ENCODE results near the gene CCDC170. TPM values are rescaled to one million over a fixed set of nuclear protein-coding genes. Genes with fewer than 3 reads are reported as not detected.

The CCDC170 gene
- total RNA-seq, 2 experiments from 2014 or later, result not detected

DNA sequence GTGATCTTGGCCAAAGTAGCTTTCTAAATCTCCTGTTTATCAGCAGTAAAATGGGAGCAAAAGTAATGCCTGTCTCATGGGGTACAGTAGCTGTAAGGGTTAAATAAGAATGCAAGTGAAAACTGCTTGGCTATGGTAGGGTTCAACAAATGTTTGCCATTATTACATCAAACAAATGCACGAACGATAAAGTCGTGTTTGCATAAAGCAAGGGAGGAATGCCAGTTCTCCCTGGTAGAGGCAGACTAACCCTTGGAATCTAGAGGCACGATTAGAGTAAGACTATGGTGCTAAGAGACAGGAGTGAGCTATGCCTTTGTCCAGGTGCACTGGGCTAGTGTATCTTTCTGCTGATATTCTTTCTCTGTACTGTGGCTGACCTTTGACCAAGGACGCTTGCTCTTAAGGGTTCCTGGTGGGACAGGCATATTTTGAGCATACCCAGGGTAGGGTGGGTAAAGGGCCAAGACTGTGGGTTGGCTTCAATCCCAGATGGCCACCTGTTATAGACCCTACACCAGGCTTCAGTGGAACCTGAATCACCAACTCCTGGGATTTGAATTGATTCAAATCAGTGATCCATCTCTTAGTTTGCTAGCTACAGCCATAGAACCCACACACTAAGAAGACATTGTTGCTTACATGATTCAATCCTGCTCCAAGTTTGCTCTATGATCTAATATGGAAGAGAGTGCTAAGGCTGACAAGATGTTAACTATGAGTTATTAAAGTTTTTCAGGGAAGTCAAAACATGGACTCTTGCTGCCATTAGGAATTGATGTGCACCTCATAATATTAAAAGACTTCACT is 139.9 kb downstream of the CCDC170 start:
- Mint-ChIP-seq H3K27me3 (peaks cover 20% of the 10 kb centered on the region), H3K27ac (no peak overlapping the region), H3K36me3 (ENCODE audit: low read depth) (no peaks in the 10 kb centered on the region), H3K4me3 (no peak overlapping the region), H3K9me3 (peaks cover 3% of the 10 kb centered on the region), H3K4me1 (ENCODE audit: low read depth) (no peaks in the 10 kb centered on the region)
- CTCF ChIA-PET, result no interaction called here
- TF ChIP-seq, protein P1, sequence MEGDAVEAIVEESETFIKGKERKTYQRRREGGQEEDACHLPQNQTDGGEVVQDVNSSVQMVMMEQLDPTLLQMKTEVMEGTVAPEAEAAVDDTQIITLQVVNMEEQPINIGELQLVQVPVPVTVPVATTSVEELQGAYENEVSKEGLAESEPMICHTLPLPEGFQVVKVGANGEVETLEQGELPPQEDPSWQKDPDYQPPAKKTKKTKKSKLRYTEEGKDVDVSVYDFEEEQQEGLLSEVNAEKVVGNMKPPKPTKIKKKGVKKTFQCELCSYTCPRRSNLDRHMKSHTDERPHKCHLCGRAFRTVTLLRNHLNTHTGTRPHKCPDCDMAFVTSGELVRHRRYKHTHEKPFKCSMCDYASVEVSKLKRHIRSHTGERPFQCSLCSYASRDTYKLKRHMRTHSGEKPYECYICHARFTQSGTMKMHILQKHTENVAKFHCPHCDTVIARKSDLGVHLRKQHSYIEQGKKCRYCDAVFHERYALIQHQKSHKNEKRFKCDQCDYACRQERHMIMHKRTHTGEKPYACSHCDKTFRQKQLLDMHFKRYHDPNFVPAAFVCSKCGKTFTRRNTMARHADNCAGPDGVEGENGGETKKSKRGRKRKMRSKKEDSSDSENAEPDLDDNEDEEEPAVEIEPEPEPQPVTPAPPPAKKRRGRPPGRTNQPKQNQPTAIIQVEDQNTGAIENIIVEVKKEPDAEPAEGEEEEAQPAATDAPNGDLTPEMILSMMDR (IDR thresholded peaks at IDR 0.05), result no peak
- POLR2A ChIA-PET, result no interaction called here
- H3K27ac ChIP-seq (ENCODE audit: low read depth in 1 of 2, low read length in 2 of 2), result no peak overlapping the region
- DNase-seq, result no peak
- H3K27me3 ChIP-seq (ENCODE audit: control insufficient read depth in 1 of 2, insufficient read depth in 2 of 2, low read length in 2 of 2), result no peaks in the 10 kb centered on the region
- no peak overlapping the region for H3K4me3 ChIP-seq (ENCODE audit: low read length)
- H3K36me3 ChIP-seq (ENCODE audit: insufficient read depth, low read length), result no peaks in the 10 kb centered on the region
- intact Hi-C loops (cut with DNase I, micrococcal nuclease), result no loop called here
- no peak for ATAC-seq (ENCODE audit: poor library complexity)
- H3K4me1 ChIP-seq (ENCODE audit: insufficient read depth, low read length), result no peaks in the 10 kb centered on the region
- peaks cover 0 to 9% of the 10 kb centered on the region in 2 experiments for H3K9me3 ChIP-seq (ENCODE audit: control insufficient read depth in 1 of 2, insufficient read depth in 1 of 2, low read length in 2 of 2)

DNA sequence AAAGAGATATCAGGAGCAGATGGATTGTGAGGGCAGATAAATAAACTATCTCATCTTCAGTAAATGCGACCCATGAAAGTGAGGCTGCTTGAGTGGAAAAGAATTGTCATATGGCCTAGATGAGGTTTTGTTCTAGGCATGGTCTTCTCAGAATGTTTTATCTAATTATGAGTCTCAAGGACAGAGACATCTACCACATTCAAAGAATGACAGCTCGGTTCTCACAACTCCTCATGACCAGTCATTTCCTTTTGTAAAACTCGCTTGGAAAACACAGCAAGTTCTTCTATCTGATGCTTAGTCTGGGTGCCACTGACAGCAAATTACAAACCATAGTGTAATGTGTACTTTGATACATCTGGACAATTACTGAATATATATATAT is 140.5 kb downstream of the CCDC170 start:
- no peak for DNase-seq
- intact Hi-C loops (cut with DNase I, micrococcal nuclease), result no loop called here
- no peak overlapping the region for H3K4me3 Mint-ChIP-seq
- ChIA-PET CTCF (no interaction called here), POLR2A (no interaction called here)
- Histone ChIP-seq H3K4me3 (ENCODE audit: low read length) (no peak overlapping the region), H3K36me3 (ENCODE audit: insufficient read depth, low read length) (no peaks in the 10 kb centered on the region), H3K27me3 (ENCODE audit: control insufficient read depth in 1 of 2, insufficient read depth in 2 of 2, low read length in 2 of 2) (no peaks in the 10 kb centered on the region), H3K4me1 (ENCODE audit: insufficient read depth, low read length) (no peaks in the 10 kb centered on the region), H3K27ac (ENCODE audit: low read depth in 1 of 2, low read length in 2 of 2) (no peak overlapping the region), H3K9me3 (ENCODE audit: control insufficient read depth in 1 of 2, insufficient read depth in 1 of 2, low read length in 2 of 2) (peaks cover 0 to 9% of the 10 kb centered on the region in 2 experiments)
- ATAC-seq (ENCODE audit: poor library complexity), result no peak
- H3K27me3 Mint-ChIP-seq, result peaks cover 20% of the 10 kb centered on the region
- no peak overlapping the region for H3K27ac Mint-ChIP-seq
- H3K9me3 Mint-ChIP-seq, result peaks cover 3% of the 10 kb centered on the region
- no peaks in the 10 kb centered on the region for H3K36me3 Mint-ChIP-seq (ENCODE audit: low read depth)
- TF ChIP-seq, protein P1 (IDR thresholded peaks at IDR 0.05), result no peak
- no peaks in the 10 kb centered on the region for H3K4me1 Mint-ChIP-seq (ENCODE audit: low read depth)

DNA sequence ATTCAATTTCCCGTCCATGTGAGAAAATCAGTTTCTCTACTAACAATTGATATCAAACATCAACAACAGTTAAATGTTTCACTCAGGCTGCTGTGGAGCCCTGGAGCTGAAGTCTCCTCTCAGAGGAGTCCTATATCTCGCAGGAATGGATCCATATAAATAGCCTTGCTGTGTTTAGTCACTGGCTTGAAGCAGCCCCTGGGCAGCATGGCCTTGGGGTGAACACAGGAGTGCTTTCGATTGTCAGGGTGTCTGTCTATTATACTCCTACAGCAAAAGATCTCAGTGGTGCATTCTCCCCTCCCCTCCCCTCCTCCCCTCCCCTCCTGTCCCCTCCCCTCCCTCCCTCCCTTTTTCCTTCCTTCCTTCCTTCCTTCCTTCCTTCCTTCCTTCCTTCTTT is 141.9 kb downstream of the CCDC170 start:
- no peak overlapping the region for H3K4me3 Mint-ChIP-seq
- H3K36me3 ChIP-seq (ENCODE audit: insufficient read depth, low read length), result no peaks in the 10 kb centered on the region
- intact Hi-C loops (cut with DNase I, micrococcal nuclease), result no loop called here
- no peaks in the 10 kb centered on the region for H3K4me1 ChIP-seq (ENCODE audit: insufficient read depth, low read length)
- ATAC-seq (ENCODE audit: poor library complexity) (no peak), DNase-seq (no peak)
- H3K4me3 ChIP-seq (ENCODE audit: low read length), result no peak overlapping the region
- peaks cover 3% of the 10 kb centered on the region for H3K9me3 Mint-ChIP-seq
- no peak overlapping the region for H3K27ac ChIP-seq (ENCODE audit: low read depth in 1 of 2, low read length in 2 of 2)
- CTCF ChIA-PET, result no interaction called here
- peaks cover 0 to 9% of the 10 kb centered on the region in 2 experiments for H3K9me3 ChIP-seq (ENCODE audit: control insufficient read depth in 1 of 2, insufficient read depth in 1 of 2, low read length in 2 of 2)
- H3K4me1 Mint-ChIP-seq (ENCODE audit: low read depth), result no peaks in the 10 kb centered on the region
- no peaks in the 10 kb centered on the region for H3K36me3 Mint-ChIP-seq (ENCODE audit: low read depth)
- H3K27me3 Mint-ChIP-seq, result peaks cover 23% of the 10 kb centered on the region
- POLR2A ChIA-PET, result no interaction called here
- H3K27ac Mint-ChIP-seq, result no peak overlapping the region
- no peaks in the 10 kb centered on the region for H3K27me3 ChIP-seq (ENCODE audit: control insufficient read depth in 1 of 2, insufficient read depth in 2 of 2, low read length in 2 of 2)
- TF ChIP-seq, protein P1 (IDR thresholded peaks at IDR 0.05), result no peak
